Activated CD4-positive, CD25-positive, alpha-beta regulatory T cell treated with anti-CD3 and anti-CD28 coated beads, Interleukin-2, amount 50 U/mL, for 24 hours (primary cell): ENCODE measurements around the gene COL19A1.

Experiments used
- ATAC-seq, 2 donors: fragments of 150-1000 bp; cut with Tn5 transposase; one replicate each; pipeline ENCODE4 v1.10.0; 2021; ENCODE audit warnings: mild to moderate bottlenecking in 1 of 2, moderate library complexity in 1 of 2

Gene COL19A1

GRCh38 chr6:70180183-70180900, 314.0 kb downstream of the COL19A1 start:
- ATAC-seq, result no peak

DNA sequence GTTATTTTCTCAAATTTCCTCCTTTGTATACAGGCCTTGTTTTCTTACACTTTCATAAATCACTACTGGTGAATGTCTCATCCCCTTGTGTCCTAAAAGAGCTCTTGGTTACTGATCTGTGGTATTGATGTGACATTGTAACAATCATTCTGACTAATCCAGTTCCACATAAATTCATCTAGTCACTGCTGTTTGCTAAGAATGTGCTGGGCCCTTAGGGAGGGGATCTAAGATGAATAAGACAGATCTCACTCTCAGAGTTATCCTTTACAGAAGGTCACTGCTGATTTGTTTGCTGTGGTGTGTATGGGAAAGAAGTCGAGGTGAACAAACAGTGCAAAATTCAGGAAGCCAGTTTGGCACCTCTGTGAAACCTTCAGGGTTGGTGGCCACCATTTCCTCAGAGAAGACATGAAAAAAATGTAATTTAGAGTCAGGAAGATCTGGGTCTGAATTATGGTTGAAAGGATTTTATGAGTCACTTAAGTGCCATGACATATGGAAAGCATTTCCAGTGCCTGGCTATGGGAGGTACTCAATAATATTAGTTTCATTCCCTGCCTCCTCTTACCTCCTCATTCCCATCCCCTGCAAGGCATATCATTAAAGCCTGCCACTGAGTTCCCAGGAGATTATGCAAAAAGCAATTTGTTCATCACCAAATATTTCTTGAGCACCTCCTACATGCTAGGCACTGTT, 314.7 kb downstream of the COL19A1 start:
- ATAC-seq, result no peak

- no peak for ATAC-seq
These were observed 317.2 kb downstream of the COL19A1 start for GRCh38 chr6:70183538-70183937.

DNA sequence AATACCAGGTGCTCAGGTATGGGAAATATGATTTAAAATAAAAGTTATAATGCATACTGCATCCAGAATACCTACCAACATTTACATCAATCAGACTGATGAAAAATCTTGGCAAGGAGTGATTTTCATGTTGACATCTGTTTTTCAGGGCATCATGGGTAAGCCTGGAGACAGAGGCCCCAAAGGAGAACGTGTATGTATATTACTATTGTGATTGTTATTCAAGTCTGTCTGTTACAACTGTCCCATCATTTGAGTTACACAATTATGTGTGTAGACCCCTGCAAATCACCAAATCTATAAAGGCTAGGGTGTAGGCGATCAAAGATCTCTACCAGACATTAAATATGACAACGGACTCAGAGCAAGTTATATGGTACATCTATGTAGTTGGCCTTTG, 318.4 kb downstream of the COL19A1 start:
- no peak for ATAC-seq

DNA sequence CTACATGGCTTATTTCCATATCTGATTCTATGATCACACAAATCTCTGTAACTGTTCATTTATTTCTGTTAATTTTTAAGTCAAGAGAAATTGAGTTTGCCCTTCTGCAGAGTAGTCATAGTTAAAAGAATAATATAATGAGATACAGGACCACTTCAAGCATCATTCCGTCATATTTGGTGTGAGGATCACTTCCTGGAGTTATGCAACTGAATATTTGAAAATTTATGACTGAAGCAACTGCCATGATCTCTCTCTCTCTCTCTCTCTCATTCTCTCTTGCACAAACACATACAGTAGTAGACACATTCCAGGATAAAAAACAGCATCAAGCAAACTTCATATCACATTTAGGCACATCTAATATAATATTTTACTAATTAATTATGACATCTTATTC, 320.1 kb downstream of the COL19A1 start:
- ATAC-seq, result no peak

DNA sequence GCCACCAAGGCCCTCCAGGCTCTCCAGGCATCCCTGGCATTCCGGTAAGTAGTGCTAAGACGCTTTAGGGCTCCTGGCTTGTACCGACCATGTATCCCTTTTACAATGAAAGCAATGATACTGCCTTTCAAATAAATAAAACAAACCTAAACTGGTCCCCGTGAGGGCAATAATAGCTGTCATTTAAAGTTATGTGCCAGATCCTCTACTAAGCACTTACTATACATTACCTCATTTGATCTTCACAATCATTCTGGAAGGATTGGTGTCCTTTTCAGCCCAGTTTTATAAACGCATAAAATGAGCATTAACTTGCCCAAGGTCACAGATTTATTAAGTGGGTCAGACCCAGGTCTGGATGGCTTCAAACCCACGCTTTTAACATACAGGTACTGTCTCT, 321.8 kb downstream of the COL19A1 start:
- ATAC-seq, result no peak

DNA sequence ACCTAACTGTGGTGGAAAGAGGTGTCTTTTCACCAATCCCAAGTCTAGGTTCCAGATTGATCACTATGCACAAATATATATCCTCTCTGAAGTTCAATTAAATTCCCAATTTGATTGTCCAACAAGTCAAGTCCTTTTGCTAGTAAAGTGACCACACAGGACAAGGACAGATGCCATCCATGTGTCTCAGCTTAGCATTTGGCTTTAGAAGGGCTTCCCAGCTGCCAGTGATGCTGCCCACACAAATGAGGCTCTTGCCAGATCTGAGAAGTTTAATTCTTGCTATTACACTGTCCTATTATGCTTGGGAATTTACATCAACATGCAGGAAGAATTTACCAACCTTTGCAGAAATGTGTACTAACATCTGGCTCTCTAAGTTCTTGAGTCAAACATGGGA, 328.1 kb downstream of the COL19A1 start:
- no peak for ATAC-seq

DNA sequence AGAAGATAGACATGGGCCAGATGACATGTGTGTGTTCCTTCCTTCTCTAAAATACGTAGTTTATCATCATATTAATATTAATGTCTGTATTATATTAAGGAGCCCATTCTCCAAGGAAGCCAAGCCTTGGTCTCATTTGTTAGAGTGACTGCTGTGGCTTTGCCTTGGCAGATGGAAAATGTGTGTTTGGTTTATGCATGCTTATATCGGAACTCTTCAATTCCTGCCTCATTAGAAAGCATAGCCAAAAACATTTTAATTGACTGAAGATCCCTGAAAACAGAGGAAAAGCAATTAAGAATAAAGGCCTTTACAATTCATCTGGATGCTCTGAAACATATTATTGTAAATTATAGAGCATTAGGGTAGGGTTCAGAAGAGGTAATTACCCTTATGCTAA, 330.2 kb downstream of the COL19A1 start:
- no peak for ATAC-seq

DNA sequence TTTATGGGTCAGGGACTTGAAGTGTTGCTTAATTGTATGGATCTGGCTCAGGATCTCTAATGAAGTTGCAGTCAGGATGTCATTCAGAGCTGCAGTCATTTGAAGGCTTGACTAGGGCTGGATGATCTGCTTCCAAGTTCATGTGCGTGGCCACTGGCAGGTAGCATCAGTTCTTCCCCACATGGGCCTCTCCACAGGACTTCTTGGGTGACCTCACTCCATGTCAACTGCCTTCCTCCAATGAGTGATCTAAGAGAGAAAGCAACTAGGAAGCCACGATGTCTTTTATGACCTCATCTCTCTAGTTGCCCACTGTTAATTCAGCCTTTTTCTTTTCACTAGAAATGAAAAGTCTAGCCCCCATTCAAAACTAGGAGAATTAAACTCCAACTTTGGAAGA, 332.4 kb downstream of the COL19A1 start:
- no peak for ATAC-seq

DNA sequence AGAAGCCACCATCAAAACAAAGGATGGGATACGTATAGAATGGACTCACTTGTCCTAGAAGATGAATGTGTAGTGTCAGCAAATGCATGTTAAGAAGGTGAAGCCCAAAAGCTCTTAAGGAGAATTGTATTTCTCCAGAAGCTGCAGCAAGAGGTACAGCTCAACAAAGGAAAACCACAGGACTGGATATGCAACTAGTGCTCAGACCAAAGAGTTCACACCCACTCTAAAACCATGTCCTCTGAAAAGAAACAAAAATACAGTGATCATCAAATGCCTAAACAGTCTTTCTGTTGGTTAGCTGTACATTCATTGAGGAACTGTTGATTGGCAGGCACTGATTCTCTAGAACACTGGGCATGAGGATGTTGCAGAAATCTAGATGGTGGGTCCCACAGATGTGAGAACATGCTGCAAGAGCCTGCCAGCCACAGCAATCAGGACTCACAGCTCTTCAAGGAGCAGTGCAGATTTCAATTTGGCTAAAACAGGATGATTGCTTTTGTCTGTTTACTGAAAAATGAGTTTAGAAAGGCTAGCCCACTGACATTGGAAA, 342.0 kb downstream of the COL19A1 start:
- ATAC-seq, result no peak

DNA sequence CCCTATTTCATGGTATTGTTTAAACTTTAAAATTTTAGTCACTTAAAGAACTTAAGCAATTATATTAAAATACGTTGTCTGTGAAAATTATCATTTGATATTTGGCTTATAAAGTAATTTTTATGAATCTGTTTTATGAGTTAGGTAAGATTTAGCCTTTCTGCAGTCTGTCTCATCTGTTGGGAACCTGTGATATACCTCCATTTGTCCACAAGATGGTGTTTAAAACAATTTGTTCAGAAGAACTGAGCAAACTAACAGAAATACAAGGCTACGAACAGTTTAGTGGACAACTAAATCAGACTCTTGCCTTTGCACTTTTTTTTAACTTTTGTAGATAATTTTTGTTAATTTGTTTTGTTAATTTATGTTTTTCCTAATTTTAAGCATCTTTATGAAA, 344.1 kb downstream of the COL19A1 start:
- no peak for ATAC-seq

DNA sequence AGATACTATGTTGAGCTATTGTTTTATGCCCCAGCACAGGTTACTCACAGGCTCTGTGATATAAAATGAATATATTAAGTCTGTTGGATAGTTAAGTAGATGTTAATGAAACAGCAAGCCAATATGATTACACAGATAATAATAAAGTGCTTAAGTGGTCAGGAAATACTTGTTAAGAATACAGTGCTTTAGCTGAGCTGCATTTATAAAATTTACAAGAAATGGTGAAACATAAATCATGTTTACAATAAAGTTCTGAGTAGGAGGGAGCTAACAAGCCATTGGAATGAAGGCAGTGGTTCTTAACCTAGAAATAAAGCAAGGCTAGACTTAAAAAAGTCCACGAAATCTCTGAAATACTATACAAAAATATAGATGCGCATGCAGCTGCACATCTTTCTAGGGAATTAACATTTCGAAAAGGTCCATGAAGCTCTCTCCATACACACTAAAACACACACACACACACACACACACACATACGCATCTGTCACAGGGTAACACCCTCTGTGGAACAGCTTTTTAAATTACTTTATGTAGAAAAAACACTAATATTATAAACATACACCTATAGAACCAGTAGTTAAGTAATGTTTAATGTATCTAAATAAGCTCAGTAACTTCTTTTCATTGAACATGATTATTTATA, 349.2 kb downstream of the COL19A1 start:
- no peak for ATAC-seq

DNA sequence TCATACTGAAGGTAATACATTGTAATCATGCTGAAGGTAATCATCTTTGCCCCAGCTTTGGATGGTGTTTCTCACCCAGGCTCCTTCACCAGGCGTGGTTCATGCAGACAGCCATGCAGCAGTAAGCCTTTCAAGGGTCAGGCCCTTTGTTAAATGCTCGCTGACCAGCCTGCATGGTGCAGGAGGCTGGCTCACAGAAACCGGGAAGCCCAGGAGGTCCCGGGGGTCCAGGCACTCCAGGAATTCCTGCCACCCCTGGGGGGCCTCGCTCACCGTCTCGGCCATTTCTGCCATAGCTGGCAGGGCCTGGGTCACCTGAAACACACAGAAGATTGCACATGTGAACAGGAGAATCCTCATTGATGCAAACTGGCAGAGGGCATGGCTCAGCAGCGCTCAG, 350.4 kb downstream of the COL19A1 start:
- ATAC-seq, result no peak

- ATAC-seq, result no peak
These were observed 353.7 kb downstream of the COL19A1 start for GRCh38 chr6:70219943-70220613.

DNA sequence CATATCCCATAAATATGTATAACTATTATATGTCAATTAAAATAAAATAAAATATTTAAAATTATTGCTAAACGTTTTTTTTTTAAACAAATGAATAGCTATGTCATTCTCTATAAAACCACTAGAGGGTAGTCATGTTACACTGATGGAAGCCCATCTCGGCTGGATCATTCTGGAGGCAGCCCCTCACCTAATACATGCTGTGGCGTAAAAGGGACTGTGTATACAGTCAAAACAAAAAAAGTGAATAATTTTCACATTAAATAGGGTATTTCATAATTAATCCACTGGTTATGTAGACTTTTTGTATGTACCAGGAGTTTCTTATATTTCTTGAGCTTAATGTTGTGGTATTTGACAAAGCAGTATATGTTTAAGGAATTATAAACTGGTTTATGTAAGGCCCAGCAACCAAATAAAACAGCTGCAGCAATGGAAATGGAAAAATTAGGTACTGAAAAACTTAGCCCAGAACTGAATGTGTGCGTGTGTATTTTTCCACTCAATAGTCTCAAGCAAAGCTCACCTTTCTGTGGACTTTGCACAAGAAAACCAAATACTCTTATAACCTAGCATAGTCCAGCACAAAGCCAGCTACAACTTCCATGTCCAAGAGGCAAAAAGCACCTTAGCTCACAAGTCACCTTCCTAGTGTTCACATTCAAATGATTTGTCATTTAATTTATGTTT, 354.8 kb downstream of the COL19A1 start:
- no peak for ATAC-seq

DNA sequence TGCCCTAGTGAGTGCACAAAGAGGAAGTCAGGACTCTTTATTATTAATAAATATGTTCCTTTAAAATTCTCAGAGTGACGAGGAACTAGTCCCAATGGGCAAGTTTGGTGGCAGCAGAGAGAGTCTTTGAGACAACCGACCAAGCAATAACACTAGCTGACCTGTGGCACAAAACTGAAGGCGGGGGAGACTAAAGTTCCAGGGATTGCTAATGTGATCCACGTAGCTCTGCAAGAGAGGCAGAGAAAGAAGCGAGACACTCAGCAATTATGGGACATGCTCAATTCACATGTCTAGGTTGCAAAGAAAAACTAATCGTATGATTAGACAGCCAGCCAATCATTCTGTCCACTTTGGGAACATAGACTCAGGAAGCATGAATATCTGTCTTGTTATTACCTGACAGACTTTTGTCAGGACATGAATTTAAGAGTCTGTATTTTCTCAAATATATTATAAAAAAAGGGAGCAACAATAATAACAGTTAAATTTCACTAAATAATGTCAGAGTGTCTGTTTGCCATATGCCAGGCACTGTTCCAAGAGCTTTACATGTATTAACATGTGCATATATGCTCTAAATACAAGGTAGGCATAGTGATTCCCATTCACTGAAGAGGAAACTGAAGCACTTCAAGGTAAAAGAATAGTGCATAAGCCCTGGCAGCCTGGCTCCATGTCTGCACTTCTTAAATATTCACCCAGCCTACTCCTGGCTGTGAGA, 355.5 kb downstream of the COL19A1 start:
- no peak for ATAC-seq

- ATAC-seq, result no peak
These were observed 356.0 kb downstream of the COL19A1 start for GRCh38 chr6:70222439-70222749.

- no peak for ATAC-seq
These were observed 358.7 kb downstream of the COL19A1 start for GRCh38 chr6:70225055-70225454.

DNA sequence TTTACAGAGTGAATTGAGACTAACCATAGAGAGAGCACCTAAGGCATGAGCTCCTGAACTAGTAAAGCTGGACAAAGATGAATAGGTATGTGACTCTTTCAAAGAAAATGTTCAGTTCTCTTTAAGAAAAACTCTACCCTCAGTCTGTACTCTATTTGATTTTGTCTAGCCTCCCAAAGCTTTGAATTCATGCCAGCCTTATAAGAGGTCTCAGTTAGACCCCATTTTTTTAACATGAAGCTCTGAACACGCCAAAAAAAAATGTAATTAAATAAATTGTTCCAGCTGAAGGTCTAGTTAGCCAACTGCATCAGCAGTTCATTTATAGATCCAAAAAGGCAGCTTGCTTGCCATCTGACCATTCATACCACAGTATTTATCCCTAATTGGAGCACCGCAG, 365.0 kb downstream of the COL19A1 start:
- no peak for ATAC-seq

DNA sequence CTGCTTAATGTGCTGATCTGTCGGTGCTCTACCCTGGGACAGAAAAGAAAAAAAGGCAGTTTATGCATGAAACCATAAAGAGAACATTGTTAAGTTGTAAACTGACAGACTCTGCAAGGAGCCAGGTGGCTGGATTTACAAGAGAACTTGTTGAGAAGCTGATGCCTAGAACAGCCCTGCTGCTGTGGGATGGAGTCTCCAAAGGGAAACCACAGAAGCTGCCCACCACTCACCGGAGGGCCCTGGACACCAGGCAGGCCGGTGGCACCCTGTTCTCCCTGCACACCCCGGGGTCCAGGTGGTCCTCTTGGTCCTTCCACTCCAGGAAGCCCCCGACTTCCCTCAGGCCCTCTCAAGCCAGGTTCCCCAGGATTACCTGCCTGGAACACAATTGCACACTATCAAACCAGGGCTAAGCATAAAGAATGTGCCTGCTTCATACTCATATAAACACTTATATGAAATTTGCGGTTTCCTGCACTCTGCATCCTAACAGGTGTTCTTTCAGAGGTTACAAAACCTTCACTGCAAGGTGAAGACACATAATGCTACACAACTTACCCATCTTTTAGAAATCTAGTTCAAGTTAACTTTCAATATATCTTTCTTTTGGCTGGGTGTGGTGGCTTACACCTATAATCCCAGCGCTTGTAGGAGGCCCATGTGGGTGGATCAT, 368.3 kb downstream of the COL19A1 start:
- ATAC-seq, result no peak

DNA sequence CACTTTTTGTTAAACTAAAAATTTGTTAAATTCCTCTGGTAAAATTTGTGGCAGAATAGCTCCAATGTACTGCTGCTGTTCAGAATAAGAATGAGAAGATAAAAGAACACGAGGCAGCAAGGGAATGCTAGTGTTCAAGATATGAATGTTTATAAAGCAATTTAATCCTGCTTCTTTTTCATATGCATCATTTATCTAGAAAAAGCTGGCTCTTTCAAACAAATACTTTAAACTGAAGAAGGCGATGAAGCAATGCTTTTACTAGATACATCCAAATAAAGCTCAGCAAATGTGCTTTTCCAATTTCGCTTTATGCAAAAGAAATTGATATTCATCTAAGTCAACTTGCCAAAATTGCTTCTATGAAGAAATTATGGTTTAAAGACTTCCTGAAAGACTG, 370.0 kb downstream of the COL19A1 start:
- no peak for ATAC-seq

- no peak for ATAC-seq
These were observed 374.7 kb downstream of the COL19A1 start for GRCh38 chr6:70241031-70241430.
